DMS 273 (cell line): ENCODE results near the gene EGLN1.
"Not testable (repeated sequence)": the region's sequence is repeated elsewhere in the genome, so short reads cannot be mapped to it uniquely, and the experiment has no call there.

Experiments used
- DNase-seq: peaks from one replicate; lab custom pipeline; 2025; ENCODE audit not compliant: unreplicated experiment; lab: John Stamatoyannopoulos, UW

Gene EGLN1

DNA sequence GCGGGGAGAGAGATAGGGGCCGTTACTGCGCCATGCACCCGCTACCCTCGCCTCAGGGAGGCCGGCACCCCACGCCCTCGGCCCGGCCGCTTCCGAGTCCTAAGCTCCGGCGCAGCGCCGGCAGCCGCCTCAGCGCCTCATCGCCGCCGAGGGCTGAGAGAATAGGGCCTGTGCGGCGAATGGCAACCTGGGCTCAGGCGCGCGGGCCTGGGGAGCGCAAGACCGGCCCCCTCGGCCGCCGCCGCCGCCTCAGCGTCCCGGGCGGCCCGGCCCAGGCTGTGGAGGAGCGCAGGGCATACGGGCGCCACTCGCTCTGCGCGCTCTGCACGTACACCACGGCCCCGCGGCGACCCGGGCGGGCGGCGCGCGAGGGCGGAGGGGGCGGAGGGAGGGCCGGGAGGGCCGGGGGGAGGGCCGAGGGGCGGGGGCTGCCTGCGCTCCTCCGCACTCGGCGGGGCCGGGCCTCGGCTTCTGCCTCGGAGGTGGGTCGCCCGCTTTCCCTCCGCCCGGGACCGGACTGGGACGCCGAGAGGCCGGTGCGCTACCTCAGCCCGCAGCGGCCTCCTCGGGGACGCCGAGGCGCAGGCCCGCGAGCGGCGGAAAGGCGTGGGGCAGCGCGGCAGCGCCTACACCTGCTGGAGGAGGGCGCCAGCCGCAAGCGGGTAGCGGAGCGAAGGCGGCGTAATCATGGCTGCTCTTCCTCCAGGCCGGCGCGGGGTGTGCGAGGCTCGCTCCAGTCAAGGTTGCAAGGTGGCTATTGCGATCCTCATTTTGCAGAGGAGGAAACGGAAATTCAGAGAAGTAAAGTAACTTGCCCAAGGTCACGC is at the start of gene EGLN1:
Gene EGLN1 (minus strand): TSS at position 317 of the 827 bp plus-strand sequence. CDS start 399 bp downstream, outside the sequence.
- peak; percentile 95 for DNase-seq

DNA sequence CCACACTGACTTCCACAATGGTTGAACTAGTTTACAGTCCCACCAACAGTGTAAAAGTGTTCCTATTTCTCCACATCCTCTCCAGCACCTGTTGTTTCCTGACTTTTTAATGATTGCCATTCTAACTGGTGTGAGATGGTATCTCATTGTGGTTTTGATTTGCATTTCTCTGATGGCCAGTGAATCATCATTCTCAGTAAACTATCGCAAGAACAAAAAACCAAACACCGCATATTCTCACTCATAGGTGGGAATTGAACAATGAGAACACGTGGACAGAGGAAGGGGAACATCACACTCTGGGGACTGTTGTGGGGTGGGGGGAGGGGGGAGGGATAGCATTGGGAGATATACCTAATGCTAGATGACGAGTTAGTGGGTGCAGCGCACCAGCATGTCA is 49.4 kb upstream of the EGLN1 start:
- not testable (repeated sequence) for DNase-seq

DNA sequence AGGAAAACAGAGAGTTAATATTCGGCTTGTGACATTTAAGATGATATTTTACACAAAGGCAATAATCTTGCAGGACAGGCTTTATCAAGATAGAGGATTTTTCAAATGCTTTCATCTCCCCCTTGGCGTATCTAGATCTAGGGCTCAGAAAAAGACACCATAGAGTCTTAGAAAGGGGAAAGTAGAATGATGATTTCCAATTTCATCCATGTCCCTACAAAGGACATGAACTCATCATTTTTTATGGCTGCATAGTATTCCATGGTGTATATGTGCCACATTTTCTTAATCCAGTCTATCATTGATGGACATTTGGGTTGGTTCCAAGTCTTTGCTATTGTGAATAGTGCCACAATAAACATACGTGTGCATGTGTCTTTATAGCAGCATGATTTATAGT is 48.9 kb upstream of the EGLN1 start:
- not testable (repeated sequence) for DNase-seq

DNA sequence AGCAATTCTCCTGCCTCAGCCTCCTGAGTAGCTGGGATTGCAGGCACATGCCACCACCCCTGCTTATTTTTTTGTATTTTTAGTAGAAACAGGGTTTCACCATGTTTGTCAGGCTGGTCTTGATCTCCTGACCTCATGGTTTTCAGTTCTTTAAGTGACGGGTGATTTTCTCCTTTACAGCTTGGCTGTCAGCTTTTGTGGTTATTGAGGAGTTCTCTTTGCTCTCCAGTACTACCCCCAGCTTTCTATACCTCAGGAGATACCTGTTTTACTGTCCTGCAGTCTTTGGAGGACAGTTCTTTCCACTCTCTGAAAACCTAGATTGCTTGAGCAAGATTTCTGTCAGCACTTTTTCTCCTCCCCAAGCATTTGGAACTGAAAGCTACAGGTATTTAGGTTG is 45.9 kb upstream of the EGLN1 start:
- DNase-seq = no peak

DNA sequence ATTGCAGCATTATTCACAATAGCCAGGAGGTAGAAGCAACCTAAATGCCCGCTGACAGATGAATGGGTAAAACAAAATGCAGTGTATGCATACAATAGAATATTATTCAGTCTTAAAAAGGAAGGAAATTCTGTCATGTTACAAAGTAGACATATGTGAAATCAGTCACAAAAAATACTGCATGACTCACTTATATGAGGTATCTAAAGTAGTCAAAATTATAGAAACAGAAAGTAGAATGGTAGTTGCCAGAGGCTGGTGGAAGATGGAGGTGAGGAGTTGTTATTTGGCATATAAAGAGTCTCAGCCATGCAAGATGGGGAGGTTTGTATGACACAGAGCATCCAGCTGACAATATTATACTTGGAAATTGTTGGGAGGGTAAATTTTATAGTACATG is 43.0 kb upstream of the EGLN1 start:
- DNase-seq = no peak

DNA sequence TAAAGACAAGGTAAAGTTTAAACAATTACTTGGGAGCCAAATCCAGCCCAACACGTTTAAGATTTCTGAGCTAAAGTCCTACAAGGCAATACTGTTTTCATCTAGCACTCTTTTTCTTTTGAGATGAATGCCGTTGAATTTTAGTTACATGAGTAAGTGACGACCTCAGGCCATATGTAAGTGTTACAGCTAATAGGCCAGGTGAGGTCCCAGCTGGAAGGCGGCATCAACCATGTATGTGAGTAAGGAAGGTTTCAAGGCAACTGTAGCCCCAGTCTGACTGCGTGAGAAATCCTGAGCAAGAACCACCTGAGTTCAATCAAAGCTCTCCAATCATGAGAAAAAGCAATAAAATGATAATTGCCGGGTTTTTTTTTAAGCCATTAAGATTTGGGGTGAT is 41.5 kb upstream of the EGLN1 start:
- no peak for DNase-seq

DNA sequence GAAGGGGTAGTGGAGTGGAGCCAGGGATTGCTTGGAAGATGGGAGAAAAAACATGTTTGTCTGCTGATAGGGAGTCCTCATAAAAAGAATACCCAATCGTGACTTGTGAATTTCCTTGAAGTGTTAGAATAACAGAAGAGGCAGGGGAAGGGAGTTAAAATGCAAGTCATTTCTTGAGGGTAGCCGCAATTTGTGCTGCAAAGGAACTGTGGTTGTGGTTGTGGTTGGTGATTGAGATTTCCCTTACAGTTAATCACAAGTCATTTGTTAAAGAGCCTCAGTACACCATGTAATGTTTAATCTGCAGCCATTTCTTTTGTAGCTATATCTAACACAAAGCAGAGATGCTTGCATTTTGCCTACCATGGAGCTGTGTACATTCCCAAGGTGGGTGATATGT is 38.5 kb upstream of the EGLN1 start:
- DNase-seq = no peak

DNA sequence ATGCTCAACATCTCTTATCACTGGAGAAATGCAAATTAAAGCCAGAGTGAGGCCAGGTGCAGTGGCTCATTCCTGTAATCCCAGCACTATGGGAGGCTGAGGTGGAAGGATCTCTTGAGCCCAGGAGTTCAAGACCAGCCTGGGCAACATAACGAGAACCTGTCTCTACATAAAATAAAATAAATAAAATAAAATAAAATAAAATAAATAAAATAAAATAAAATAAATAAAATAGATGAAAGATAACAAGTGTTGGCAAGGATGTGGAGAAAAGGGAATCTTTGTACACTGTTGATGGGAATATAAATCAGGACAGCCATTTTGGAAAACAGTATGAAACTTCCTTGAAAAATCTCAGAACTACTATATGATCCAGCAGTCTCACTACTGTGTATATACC is 37.4 kb upstream of the EGLN1 start:
- DNase-seq = not testable (repeated sequence)

DNA sequence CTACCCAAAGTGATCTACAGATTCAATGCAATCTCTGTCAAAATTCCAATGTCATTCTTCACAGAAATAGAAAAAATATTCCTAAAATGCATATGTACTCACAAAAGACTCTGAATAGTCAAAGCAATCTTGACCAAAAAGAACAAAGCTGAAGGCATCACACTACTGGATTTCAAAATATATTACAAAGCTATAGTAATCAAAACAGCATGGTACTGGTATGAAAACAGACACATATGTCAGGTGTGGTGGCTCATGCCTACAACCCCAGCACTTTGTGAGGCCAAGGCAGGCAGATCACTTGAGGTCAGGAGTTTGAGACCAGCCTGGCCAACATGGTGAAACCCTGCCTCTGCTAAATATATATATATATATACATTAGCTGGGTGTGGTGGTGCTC is 35.9 kb upstream of the EGLN1 start:
- not testable (repeated sequence) for DNase-seq

DNA sequence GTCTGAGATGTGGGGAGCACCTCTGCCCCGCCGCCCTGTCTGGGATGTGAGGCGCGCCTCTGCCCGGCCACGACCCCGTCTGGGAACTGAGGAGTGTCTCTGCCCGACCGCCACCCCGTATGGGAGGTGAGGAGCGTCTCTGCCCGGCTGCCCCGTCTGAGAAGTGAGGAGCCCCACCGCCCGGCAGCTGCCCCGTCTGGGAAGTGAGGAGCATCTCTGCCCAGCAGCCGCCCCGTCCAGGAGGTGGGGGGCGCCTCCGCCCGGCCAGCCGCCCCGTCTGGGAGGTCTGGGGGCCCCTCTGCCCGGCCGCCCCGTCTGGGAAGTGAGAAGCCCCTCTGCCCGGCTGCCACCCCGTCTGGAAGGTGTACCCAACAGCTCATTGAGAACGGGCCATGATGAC is 32.0 kb upstream of the EGLN1 start:
- DNase-seq = not testable (repeated sequence)

DNA sequence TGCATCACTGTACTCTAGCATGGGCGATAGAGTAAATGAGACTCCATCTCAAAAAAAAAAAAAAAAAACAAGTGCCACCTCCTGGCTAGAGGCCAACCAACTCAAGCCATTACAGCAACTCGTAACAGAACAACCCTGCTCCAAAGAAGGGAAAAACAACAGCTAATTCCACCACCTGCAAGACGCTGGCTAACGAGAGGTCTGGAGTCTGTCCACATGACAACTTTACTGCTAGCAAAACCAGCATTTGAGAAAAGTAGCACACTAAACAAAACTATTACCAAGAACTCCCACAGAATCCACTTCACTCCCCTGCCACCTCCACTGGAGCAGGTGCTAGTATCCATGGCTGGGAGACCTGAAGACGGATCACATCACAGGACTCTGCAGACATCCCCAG is 24.1 kb upstream of the EGLN1 start:
- no peak for DNase-seq

DNA sequence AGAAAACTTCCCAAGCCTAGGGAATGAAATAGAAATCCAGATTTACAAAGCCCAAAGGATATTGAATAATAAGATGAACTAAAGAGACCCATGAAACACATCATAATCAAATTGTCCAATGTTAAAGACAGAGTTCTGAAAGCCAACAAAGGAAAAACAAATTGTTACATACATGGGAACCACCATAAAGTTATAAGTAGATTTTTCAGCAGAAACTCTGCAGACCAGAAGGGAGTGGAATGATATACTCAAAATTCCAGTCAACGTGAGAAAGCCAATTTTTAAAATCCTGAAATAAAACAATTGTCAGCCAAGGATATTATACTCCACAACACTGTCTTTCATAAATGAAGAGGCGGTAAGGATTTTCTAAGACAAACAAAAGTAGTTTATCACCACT is 22.0 kb upstream of the EGLN1 start:
- no peak for DNase-seq

DNA sequence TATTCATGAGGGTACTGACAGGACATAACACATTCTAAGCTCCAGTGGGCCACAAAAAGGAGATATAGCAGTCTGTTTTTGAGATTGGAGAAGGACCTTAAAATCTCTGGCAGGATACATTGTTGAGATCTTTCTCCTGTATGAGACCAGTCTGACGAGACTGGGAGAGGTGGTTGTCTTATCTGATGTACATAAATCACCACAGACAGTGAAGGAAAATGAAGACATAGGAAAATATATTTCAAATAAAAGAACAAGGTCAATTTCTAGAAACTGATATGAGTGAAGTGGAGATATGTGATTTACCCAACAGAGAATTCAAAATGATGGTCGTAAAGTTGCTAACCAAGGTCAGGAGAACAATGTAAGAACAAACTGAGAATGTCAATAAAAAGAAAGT is 21.3 kb upstream of the EGLN1 start:
- DNase-seq = no peak

DNA sequence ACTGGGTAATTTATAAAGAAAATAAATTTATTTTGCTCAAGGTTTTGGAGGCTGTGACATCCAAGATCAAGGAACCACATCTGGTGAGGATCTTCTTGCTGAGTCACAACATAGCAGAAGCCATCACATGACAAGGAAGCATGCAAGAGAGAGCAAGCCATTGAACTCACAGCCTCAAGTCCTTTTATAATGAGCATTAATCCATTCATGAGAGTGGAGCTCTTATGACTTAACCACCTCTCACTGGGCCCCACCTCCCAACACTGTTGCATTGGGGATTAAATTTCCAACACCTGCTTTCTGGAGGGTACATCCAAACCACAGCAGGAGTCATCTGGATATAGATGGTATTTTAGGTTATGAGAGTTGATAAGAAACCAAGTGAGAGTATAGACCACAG is 20.6 kb upstream of the EGLN1 start:
- DNase-seq = peak; percentile 7

DNA sequence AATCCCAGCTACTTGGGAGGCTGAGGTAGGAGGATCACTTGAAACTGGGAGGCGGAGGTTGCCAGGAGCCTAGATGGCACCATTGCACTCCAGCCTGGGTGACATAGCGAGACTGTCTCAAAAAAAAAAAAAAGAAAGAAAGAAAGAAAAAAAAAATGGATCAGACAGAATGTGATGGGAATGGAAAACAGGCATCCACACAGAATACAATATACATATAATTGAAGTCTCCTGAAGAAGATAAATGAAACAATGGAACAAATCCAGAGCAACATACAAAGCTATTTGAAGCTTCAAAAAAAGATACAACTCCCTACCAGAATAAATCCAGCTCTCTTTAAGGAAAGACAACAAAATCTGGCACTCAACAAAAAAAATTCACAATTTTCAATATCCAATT is 10.9 kb upstream of the EGLN1 start:
- DNase-seq = no peak

DNA sequence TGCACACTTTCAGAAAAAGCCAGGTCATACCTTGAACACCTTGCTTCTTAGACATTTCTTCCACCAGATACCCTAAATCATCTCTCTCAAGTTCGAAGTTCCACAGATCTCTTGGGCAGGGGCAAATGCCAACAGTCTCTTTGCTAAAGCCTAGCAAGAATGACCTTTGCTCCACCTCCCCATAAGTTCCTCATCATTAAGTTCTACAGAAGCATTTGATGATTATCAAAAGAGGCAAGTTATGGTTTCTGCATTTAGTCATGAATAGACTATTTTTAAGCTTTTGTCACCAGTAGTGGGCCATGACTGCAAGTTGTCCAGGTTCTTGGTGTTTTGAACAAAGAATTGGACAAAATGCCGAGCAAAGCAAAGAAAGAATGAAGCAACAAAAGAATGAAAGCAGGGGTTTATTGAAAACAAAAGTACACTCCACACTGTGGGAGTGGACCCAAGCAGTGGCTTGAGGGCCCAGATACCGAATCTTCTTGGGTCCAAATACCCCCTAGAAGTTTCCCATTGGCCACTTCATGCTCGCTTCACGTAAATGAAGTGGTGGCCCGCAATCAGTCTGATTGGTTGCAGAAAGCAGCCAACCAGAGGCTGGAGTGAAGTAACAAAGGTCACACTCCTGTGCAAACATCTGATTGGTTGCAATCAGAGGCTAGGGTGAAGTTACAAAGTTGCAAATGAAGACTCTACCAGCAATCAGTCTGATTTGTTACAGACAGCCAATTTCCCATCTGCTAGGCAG is 9.8 kb upstream of the EGLN1 start:
- DNase-seq = no peak

DNA sequence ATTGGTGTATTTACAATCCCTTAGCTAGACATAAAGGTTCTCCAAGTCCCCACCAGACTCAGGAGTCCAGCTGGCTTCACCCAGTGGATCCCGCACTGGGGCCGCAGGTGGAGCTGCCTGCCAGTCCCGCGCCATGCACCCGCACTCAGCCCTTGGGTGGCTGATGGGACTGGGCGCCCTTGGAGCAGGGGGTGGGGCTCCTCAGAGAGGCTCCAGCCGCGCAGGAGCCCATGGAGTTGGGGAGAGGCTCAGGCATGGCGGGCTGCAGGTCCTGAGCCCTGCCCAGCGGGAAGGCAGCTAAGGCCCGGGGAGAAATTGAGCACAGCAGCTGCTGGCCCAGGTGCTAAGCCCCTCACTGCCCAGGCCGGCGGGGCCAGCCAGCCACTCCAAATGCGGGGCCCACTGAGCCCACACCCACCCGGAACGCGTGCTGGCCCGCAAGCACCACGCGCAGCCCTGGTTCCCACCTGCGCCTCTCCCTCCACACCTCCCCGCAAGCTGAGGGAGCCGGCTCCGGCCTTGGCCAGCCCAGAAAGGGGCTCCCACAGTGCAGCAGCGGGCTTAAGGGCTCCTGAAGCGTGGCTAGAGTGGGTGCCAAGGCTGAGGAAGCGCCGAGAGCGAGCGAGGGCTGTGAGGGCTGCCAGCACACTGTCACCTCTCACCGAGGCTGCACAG is 8.7 kb upstream of the EGLN1 start:
- DNase-seq = not testable (repeated sequence)

DNA sequence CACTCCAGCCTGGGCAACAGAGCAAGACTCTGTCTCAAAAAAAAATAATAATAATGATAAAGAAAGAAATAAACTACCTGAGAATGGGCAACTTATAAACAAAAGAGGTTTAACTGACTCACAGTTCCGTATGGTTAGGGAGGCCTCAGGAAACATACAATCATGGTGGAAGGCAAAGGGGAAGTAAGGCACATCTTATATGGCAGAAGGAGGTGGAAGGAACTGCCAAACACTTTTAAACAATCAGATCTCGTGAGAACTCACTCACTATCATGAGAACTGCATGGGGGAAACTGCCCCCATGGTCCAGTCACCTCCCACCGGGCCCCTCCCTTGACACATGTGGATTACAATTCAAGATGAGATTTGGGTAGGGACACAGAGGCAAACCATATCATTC is 6.3 kb upstream of the EGLN1 start:
- no peak for DNase-seq

DNA sequence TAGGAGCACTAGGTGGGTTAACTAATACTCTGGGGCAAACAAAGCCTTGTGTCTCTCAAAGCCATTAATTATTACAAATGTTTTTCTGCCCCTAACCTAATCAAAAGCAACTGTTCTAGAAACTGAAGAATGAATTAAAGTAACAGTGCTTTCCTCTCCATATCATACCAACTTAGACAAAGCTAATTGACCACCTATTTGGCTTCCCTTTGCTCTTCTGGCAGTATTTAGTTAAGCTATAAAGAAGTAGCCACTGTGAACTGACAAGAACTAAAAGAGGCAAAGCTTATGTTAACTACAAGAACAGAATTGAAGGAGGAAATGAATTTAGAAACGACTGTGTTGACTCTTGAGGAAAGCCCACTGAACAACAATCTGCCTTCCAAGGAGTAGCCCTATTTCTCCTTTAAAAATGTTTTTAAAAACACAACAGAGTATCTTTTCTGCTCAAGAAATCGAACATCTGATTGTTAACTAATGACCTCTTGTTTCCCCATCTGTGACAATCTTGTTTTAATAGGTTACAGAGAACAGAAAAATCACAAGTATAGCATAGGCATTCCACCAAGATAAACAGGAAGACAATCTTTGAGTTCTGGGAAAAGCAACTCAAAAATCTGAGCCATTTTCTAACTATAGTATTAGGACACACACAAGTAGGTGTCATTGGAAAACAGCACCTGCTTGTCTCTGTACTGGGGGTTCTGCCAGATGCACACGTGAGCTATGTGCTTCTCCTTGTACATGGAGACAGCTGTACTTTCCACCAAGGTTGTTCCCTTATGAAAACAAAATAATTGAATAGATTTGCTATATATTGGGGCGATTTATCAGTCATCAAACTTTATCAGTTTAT is 3.1 kb upstream of the EGLN1 start:
- DNase-seq = peak; percentile 6

DNA sequence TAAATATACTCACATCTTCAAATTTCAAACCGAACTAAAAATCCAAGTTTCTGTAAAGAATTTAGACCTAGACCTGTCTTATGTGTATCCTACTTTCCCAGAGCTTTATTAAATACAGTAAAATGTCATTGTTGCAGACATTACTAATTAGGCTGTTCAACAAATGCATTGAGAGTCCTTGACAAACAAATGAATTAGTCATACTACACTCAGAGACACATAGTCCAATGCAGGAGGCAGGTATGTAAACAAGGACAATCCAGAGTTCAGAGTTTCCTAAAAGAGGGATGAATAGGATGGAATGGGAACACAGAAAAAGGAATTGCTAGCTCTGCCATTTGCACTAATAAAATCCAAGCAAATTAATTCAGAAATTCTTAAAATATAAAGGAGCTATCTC is 1.6 kb upstream of the EGLN1 start:
- no peak for DNase-seq

DNA sequence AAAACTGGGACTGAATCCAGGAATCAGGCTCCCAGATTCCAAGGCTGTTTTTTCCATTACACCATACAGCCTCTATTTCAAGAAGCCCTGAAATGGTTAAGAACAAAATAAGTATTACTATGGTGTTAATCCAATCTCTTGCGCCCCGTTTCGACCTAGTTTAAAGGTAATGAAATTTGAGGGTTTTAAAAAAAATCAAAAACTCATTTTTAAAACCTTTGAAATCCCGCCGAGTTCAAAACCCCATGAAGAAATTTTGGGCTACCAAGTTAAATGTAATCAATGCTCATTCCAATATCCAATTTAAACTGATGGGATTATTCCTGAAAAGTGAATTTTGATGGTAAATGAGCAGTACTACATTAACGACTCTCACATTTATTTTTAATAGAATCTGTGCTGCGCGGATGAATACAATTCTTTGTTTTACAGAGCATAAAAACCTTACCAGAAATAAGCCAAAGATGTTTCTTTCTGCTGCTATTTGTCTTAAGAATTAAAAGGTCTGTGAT is 767 bp upstream of the EGLN1 start:
- DNase-seq = no peak
